Activated CD8-positive, alpha-beta memory T cell treated with anti-CD3 and anti-CD28 coated beads, Interleukin-2, amount 50 U/mL, for 4 hours (primary cell): Measurements from ENCODE around the gene SFMBT2.
"Not testable (repeated sequence)": the region's sequence is repeated elsewhere in the genome, so short reads cannot be mapped to it uniquely, and the experiment has no call there.

Experiments
- DNase-seq: peaks from one replicate; pipeline ENCODE4 v3.0.0-alpha.2; 2020

Gene SFMBT2

GRCh38 chr10:7317786-7318446, 92.9 kb downstream of the SFMBT2 start:
- no peak for DNase-seq

- no peak for DNase-seq
These were observed 94.0 kb downstream of the SFMBT2 start for GRCh38 chr10:7316839-7317238.

- no peak for DNase-seq
These were observed 94.9 kb downstream of the SFMBT2 start for GRCh38 chr10:7315906-7316305.

GRCh38 chr10:7314170-7314569, 96.7 kb downstream of the SFMBT2 start:
- no peak for DNase-seq

GRCh38 chr10:7312488-7312857, 98.4 kb downstream of the SFMBT2 start:
- no peak for DNase-seq

- DNase-seq: not testable (repeated sequence)
These were observed 98.9 kb downstream of the SFMBT2 start for GRCh38 chr10:7311850-7312487.

GRCh38 chr10:7311218-7311849, 99.5 kb downstream of the SFMBT2 start:
- DNase-seq: no peak

GRCh38 chr10:7310076-7310475, 100.8 kb downstream of the SFMBT2 start:
- DNase-seq: no peak

GRCh38 chr10:7308826-7309225, 102.0 kb downstream of the SFMBT2 start:
- DNase-seq: no peak

- no peak for DNase-seq
These were observed 104.2 kb downstream of the SFMBT2 start for GRCh38 chr10:7306616-7307015.

- no peak for DNase-seq
These were observed 104.7 kb downstream of the SFMBT2 start for GRCh38 chr10:7306147-7306546.

- DNase-seq: no peak
These were observed 105.8 kb downstream of the SFMBT2 start for GRCh38 chr10:7305053-7305452.

GRCh38 chr10:7304110-7304509, 106.7 kb downstream of the SFMBT2 start:
- no peak for DNase-seq

GRCh38 chr10:7302930-7303557, 107.8 kb downstream of the SFMBT2 start:
- DNase-seq: no peak

GRCh38 chr10:7302392-7302906, 108.4 kb downstream of the SFMBT2 start:
- no peak for DNase-seq

- DNase-seq: no peak
These were observed 109.6 kb downstream of the SFMBT2 start for GRCh38 chr10:7301006-7301778.

- DNase-seq: no peak
These were observed 110.4 kb downstream of the SFMBT2 start for GRCh38 chr10:7300384-7300971.

- not testable (repeated sequence) for DNase-seq
These were observed 111.1 kb downstream of the SFMBT2 start for GRCh38 chr10:7299601-7300325.

- DNase-seq: no peak
These were observed 112.3 kb downstream of the SFMBT2 start for GRCh38 chr10:7298495-7298894.

- DNase-seq: no peak
These were observed 113.7 kb downstream of the SFMBT2 start for GRCh38 chr10:7297094-7297493.

- DNase-seq: no peak
These were observed 114.2 kb downstream of the SFMBT2 start for GRCh38 chr10:7296648-7297047.

GRCh38 chr10:7296076-7296475, 114.8 kb downstream of the SFMBT2 start:
- no peak for DNase-seq
